HG02840 (cell line): ENCODE measurements around the gene CRTC2.

Source experiments
- ATAC-seq: cut with Tn5 transposase; IDR thresholded peaks from one replicate; pipeline ENCODE4 v1.9.1; 2021; ENCODE audit warnings: mild to moderate bottlenecking, moderate library complexity, moderate number of reproducible peaks; ENCODE audit not compliant: unreplicated experiment, low FRiP score

The CRTC2 gene

DNA sequence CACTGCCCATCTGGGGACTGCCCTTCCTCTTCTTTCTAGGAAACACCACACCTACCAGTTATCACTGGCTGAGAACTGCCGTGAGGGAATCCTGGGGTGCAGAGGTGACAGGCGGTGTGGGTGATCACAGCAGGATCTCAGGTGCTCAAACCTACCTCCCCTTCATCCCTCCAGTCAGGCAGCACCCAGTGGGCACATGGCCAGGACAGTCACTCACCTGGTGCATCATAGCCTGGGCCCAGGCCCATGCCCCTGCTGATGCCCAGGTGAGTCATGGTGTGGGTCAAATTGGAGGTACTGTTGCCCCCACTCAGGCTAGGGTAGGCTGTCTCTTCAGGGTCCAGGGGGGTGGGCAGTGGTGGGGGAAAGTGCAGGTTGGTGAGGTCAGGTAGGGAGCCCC, 6.6 kb downstream of the CRTC2 start:
- ATAC-seq = no peak

DNA sequence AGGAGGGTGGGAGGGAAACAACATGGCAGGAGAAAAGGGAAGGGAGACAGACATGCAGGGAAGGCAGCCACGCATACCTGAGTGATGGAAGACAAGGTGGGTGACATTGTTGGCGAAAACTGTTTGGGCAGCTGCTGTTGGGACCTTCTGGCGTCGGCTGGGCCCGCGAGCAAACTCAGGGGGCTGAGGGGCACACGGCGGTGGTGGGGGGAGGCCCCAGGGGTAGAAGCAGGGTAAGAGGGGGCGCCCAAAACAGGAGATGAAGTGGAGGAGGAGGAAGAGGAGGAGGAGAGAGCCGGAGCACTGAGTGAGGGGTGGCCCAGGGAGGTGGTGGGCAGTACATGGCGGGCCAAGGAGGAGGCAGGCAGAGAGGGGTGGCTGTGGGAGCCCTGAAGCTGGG, 7.2 kb downstream of the CRTC2 start:
- no peak for ATAC-seq

DNA sequence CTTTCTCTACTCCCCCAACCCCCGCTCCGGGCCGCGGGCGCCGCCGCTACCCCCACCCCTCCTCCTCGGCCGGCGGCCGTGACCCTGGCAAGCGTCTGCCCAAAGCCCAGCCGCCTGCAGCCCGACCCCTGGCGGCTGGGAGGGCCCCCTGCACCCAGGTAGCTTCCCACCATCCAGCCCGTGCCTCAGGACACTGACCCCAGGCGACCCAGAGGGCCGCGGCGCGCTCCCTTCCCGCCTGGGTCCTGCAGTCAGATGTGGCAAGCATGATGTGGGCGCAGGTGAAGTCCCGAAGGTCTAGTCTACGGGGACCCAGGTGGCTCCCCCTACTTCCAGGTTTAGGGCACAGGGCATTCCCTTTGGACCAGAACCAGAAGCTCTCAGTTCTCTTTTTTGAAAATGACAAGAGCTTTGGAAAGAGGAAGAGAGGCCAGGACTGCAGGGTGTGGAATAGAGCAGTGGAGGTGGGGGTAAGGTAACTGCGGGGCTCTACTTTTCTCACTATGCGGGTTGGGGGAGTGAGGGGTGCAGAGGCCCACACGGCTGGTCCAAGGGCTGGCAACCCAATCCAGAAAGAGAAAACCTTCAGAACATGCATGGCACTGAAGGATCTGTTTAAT, 11.7 kb downstream of the CRTC2 start, which contains the start of gene DENND4B:
Gene DENND4B (minus strand): TSS at position 97 of the 620 bp plus-strand sequence. CDS start 2,344 bp downstream, outside the sequence.
- peak; percentile 57 for ATAC-seq

DNA sequence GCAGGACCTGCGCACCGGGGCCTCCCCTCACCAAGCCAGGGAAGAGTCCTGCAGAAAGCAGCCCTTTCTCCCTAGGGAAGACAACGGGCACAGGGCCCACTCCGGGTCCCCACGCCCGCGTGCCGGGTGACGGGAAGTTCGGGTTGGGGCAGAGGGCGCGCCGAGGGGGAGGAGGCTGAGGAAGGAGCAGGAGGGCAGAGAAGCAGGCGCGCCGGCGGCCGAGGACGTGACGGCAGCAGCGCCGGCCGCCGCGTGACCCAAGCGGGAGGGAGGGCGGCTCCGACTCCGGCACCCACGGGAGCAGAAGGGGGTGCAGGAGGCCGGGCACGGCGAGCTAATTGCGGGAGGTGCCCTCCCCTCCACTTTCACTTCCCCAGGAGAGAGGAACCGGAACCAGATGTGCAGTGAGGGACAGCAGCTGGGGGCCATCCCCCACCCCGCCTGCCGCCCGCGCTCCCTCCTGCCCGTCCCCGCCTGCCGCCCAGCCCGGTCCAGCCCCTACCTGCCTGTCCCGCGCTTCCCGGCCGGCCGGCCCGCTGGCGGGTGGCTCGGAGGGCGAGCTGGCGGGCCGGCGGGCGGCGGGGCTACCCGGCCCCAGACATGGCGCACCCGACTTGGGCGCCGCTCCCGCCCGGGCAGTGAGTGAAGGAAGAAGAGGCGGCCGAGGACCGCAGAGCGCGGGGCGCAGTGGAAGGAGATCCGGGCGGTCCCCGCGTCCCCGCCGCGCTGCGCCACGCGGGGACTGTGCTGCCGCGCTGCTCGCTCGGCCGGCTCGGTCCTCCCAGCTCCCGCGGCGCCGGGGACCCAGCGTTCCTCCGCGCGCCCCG, 12.4 kb downstream of the CRTC2 start:
- peak; percentile 60 for ATAC-seq

DNA sequence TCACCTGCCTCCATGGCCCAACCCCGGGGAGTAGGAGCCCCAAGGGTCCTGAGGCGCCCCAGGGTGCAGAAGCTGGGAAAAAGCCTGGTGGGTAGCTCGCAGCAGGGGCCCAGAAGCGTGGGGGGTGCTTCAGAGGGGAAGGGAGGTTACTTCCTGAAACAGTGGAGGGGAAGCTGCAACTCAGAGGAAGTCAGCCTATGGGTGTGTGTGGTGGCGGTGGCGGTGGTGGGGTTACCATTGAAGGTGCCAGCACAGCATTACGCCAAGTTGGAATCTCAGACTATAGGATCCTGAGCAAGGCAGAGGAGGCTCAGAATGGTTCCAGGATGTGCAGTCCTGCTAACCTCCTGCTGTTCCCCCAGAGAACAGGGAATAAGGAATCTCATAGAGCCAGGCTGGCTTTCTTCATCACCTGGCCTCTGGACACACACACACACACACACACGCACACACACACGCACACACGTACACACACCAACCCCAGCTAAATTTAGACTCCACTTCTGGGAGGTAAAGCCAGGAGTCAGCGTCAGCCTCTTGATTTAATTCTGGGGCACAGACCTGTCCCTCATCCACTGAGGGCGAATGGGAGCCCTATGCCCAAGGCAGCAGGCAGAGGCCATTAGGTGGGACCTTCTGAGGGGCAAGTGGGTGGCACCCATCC, 13.1 kb downstream of the CRTC2 start:
- ATAC-seq = no peak

DNA sequence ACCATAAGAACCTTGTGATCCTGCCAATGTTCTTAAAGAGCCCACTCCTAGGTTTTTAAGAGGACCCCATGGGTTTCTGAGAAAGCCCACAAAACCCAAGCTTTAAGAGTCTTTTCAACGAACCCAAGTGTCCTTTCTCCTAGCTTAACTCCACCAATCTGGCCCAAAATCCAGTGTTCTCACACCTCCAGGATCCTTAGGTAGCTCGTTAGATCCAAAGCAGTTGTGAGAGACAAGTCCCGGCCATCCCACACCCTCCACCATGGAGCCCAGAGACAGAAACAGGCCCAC, 13.6 kb downstream of the CRTC2 start:
- no peak for ATAC-seq

DNA sequence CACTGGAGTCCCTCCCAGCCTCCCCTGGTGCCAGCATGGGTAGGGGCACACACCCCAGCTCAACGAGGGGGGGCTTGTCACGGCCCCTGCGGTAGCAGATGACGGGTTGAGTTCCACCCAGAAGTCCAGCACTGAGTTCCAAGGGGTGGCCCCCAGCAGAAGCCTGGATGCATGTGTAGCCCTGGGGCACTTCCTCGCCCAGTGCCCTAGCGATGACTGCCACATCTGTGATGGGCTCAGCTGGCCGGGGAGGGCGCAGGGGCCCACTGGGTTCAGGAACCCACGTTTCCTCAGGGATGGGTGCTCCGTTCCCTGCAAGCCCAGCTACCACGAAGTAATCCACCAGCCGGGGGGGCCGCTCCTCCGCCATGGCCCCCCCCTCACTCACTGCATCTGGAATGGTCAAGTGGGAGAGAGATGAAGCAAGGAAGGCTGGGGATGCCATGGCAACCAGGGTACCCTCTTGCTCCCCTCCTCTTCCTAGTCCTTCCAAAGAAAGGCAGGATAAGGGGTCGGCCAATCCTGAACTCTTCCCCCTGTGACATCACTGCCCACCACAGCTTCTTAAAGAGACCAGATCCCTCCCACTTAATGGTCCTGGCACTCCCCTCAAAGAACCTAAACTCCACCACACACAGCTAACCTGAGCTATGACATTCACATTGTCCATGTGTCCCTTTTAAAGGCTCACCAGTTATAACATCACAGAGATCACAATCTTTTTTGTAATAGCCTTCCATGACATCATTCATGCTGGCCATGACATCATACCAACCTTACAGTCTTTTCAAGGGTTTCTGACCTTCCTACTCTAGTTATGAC, 14.2 kb downstream of the CRTC2 start:
- no peak for ATAC-seq

DNA sequence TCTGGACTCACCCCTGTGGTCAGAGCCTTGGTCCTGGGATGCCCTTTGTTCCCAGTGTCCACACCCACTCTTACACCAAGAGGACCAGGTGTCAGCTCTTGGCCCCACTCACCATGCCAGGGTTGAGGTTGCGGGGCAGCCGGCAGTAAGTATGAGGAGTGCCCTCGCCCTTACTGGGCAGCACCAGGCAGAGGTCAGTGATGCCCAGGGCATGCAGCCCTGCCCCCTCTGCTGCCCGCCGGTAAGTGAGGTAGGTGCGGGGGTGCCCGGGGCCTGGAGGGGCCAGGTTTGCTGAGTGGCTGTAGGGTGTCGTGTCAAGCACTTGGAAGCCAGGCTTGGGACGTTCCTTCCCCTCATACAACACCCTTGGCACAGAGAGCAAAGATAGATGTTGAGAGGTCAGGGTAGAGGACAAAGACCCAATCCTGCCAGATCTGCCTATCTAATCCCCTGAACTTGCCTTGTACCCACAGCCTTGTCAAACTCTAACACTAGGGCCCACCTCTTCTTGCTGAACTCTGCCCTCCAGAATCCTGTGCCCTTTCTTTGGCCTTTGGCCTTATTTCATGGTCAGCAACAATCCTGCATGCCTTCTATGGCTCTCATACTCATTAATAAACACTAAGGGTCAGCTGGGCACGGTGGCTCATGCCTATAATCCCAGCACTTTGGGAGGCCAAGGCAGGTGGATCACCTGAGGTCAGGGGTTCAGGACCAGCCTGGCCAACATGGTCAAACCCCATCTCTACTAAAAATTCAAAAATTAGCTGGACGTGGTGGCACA, 15.5 kb downstream of the CRTC2 start:
- ATAC-seq = no peak

DNA sequence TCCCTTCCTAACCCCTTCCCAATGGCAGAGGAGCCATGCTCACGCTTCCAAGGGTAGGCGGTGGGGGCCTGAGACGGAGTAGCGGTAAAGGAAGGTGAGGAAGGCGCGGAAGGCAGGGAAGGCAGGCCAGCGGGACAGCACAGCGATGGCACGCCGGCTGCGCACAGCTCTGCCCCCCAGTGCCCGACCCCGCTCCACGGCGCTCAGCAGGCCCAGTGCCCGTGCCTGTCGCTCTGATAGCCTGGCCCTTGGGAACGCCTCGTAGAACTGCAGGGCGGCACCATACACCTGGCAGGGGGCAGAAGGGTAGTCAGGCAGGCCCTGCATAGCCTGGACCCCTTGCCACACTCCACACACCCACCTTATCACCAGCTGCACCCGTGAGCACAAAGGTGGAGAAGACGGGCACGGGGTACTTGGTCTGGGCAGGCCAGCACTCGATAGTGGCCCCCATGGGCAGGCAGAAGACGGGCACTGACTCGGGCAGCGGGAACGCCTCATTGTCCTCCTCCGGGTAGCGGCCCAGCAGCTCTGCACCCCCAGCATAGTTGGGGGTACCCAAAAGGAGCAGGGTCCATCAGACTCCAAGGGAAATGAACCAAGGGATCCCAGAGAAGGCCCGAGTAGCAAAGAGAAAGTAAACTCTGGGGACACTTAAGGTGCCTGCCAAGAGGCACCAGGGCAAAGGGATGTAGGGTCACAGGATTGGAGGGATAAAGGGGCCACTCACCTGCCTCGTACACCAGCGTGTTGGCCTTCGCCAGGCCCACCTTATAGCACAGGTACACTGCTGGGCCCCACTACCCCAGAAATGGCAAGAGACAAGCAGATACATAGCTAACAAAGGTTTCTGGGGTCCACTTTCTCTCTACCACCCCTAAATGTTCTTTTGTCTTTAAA, 16.3 kb downstream of the CRTC2 start:
- ATAC-seq = no peak

DNA sequence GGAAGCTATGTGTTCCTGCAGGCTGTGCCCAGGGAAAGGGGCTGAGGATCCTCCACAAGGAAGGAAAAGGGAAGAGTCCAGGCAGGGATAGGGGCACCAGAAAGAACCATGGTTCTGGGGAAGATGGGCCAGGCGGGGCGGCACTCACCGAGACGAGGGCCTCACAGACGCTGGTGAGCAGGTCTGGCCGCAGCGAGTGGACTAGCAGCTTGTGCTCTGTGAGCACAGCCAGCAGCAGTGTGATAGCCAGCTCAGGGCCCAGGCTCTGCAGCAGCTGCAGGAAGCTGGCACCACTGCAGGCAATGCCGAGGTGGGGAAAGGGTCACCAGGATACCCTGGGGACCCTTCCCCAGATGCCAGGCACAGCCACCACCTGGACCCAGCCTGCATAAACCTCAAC, 17.7 kb downstream of the CRTC2 start:
- no peak for ATAC-seq

DNA sequence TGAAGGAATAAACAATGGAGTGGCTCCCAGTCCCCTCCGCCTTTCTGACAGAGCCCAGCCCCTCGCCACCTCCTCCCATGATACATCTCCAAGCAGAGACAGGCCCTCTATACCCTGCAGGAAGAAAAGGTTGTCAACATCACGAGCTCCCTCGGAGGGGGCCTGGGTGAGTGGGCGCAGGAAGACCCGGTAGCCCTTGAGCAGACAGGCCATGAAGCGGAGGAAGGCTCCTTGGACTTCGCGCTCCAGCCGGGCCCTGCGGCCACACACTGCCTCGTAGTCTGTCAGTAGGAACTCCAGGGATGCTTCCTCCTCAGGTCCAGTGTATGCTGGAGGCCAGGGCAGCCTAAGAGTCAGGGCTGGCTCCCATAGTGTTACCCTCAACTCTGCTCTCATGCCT, 18.9 kb downstream of the CRTC2 start:
- ATAC-seq = no peak

DNA sequence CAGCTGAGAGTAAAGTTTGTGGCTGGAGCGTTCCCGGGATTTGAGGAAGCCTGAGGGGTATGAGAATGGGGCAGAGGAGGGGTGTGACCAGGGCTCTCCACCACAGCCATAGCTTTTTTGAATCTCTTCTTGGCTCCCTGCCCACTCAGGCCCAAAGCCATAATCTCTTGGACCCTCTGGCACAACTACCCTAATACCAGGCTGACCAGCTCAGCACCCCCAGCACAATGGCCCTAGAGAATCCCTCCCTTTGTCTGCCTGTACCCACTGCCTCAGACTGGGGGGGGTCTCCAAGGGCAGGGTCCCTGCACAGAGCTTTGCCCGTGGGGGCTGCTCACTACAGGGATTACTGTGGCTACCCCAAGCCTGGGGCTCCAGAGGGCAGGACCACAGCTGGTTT, 19.4 kb downstream of the CRTC2 start:
- ATAC-seq = no peak

DNA sequence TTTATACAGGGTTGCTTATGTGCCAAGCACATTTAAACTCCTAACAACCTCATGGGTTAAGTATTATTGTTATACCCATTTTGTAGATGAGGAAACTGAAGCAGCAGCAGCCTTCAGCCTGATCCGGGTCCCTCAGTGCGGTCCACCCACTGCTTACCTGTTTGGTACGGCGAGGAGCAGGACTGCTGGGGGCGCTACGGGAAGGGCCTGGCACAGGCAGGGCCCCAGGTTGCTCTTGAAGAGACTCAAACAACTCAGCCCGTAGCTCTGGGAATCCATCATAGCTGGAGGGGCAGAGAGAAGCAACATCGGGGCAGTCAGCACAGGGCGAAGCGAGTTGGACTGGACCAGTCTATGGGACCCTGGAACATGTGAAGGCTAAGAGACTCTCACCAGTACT, 21.1 kb downstream of the CRTC2 start:
- ATAC-seq = no peak

DNA sequence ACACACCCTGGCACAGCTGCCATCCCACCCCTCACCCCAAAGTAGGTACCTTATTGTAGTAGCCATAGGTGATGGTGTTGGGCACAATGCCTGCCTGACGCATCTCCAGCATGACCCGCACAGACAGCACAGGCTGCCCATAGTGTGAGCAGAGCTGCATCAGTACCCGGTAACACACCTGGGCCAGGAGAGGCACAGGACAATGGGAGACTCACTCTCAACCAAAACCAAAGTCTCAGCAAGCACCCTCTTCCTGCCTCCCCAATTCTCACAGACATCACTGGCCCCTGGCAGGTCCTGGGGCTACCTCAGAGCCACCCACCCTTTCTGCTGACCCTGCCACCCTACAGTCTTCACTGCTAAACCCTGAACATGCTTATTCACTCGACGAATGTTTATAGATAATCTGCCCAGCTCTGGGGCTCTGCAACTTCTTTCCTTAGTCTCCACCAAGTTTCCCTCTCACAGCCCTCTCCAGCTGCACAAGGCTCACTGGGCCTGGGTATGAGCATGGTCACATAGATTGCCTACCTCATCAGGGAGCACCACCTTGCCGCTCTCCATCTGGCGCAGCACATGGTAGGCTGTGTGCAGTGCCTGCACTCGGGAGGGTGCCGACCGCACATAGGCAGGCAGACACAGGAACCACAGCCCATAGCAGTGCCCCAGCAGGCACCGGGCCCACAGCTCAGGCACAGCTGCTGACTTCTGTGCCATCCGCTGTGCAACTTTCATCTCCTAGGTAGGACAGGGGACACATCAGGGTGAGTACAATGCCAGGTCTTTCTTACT, 22.2 kb downstream of the CRTC2 start:
- no peak for ATAC-seq

DNA sequence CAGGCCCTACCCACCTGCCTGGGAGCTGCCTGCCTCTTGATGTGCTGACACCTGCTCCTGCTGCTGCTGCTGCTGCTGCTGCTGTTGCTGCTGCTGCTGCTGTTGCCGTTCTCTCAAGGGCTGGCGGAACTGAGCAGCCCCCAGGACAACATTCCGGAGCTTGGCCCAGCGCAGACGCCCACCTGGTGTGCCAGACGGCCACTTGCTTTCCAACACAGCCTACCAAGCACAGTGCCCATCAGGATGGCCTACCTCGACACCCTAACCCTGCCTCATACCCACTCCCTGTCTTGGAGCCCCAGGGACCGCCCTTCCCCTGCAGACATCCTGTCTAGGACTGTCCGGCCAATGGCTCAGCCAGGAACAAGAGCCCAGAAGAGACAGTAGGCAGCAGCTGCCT, 23.7 kb downstream of the CRTC2 start:
- no peak for ATAC-seq

DNA sequence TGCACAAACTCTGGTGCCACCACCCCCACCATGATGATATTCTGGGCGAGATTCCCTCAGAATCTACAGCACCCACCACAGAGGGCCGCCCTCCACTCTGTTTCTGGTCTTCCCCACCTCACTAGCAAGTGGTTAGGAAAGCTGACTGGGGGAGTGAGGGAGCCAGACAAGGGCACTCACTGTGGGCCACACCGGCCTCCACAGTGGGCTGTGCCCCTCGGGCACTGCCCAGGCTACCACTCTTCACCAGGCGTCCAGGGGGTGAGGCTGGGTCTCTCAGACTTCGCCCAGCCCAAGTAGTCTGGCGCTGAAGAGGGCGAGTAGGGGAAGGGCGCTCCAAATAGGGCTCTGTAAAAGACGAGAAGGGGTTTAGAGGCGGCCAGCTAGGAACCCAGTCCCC, 24.5 kb downstream of the CRTC2 start:
- ATAC-seq = no peak

DNA sequence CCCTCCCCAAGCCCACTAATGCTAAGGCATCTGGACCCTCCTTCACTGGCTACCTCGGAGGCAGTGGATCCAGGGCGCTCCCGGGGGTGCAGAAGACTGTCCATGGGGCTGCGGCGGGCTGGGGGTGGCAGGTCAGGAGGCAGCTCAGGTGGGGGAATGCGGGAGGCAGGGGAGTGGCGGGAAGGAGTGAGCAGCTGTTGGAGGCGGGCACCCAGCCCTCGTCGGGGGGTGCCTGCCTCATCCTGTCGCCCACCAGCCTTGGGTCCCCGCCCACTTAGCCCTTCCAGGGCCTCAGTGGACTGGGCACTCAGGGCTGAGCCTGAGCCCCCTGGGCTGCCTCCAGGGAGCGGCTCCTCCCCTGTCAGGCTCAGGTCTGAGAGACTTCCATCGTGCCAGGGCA, 25.0 kb downstream of the CRTC2 start:
- ATAC-seq = no peak
